ENCODE results near the gene RAD23B.
"Not testable (repeated sequence)": the region's sequence is repeated elsewhere in the genome, so short reads cannot be mapped to it uniquely, and the experiment has no call there.

RAD23B gene

GRCh38 chr9:107282759-107283622 is at the start of gene RAD23B:
TSS of gene RAD23B (plus strand) at chr9:107283279. CDS start at chr9:107283630, 351 bp downstream.
- DNase-seq: peak; percentile 89

GRCh38 chr9:107235765-107236442 is 47.2 kb upstream of the RAD23B start:
- DNase-seq: no peak

- DNase-seq: no peak
Observed at GRCh38 chr9:107237873-107238272, 45.2 kb upstream of the RAD23B start.

- no peak for DNase-seq
Observed at GRCh38 chr9:107239474-107239873, 43.6 kb upstream of the RAD23B start.

DNA sequence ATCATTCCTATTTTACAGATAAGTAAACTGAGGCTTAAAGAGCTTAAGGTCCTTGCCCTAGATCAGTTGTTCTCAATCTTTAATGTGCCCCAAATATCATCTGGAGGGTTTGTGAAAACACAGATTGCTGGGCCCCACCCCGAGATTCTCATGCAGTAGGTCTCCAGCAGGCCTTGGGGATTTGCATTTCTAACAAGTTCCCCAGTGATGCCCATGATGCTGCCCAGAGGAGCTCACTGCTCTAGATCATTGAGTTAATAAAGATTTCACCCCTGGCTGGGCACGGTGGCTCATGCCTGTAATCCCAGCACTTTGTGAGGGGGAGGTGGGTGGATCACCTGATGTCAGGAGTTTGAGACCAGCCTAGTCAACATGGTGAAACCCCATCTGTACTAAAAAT is 42.8 kb upstream of the RAD23B start:
- DNase-seq: no peak

GRCh38 chr9:107242073-107243030 is 40.7 kb upstream of the RAD23B start:
- no peak for DNase-seq

DNA sequence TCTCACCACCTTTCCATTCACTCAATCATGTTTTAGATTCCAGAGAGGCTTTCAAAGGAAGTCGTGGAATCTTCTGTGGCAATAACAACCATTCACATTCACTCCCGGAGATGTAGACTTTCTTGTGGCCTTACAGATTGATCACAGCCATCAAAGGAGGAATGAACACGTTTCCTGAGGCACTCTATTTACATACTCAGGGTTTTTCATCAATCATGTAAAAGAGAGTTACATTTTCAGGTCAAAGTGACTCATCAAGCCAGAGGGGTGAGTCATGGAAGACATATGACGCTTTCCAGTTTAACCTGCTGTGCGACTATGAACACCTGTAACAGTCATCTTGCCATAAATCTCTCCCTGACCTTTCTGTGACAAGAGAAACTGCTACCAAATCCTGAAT is 39.3 kb upstream of the RAD23B start:
- DNase-seq: no peak

GRCh38 chr9:107246259-107247254 is 36.5 kb upstream of the RAD23B start:
- no peak for DNase-seq

- DNase-seq: no peak
Observed at GRCh38 chr9:107248714-107249113, 34.4 kb upstream of the RAD23B start.

DNA sequence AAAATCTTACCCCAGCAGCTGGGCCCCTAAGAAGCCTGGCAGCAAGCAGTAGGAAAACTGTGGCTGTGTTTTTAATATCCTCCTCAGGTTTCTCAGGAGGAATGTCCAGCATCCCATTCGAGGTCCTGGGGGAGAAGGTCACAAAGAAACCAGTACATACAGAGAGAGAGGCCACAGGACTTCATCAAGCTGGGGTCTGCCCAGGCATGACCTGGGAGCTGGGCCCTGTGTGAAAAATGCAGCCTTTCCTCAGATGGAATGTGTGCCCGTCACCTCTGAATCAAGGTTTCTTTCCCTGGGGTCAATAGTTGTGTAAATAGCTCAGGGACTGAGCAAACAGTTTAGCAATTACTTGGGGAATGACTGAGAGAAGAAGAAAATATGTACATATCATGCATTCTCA is 33.9 kb upstream of the RAD23B start:
- DNase-seq: no peak

DNA sequence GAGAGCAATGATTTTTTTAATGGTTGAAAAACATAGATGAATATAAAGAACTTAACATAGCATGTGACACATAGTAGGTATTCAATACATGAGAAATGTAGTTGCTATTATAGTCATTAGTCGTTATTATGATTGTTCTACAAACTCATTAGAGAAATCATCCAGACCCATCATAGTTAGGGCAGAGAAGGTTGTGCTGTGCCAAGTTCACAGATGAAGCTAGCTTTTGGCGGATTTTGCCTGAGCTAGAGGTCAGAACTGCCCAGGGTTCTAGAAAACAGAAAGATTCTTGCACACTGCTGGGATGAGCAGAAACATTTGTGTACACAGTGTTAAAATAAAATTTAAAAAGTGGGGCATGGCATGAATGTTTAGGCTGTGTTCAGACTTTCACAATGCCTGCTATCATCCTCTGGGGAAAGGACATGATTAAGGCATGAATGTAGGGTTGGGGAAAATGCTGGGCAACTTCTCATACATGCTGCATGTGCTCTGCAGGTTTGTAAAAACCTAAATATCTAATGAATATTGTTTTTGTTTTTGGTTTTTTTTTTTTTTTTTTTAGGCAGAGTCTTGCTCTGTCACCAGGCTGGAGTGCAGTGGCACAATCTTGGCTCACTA is 33.3 kb upstream of the RAD23B start:
- DNase-seq: no peak

DNA sequence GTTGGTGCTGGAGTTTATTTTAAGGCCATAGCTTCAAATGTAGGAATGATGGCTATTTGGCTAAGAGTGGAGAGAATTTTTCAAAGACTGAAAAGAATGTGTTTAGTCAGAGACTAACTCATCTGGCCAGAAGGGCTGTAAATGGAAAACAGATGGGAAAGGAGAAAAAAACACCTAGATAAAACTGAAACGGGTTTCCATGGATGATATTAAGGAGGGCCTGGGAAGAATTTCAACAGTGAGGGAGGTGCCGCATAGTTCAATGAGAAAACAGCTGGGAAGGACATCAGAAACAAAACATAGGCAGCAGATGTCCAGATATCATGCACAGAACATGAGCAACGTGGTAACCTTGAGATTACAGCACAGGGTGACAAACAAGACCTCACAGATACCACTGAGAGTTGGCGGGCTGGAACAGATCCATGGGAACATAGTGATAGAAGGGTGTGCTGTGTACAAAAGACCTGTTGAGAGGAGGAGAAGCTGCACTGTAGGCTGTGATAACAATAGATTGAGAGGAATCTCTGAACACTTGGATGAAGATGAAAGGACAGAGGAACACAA is 31.2 kb upstream of the RAD23B start:
- no peak for DNase-seq

DNA sequence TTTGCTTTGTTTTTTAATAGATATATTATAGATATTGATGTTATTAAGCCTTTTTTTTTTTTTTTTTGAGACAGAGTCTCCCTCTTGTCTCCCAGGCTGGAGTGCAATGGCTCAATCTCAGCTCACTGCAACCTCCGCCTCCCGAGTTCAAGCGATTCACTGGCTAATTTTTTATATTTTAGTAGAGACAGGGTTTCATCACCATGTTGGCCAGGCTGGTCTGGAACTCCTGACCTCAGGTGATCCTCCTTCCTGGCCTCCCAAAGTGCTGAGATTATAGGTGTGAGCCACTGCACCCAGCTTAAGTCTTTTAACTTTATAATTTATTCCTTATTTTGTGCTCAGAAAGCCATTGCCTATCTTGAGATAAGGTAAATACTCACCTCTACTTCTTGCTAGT is 24.2 kb upstream of the RAD23B start:
- no peak for DNase-seq

DNA sequence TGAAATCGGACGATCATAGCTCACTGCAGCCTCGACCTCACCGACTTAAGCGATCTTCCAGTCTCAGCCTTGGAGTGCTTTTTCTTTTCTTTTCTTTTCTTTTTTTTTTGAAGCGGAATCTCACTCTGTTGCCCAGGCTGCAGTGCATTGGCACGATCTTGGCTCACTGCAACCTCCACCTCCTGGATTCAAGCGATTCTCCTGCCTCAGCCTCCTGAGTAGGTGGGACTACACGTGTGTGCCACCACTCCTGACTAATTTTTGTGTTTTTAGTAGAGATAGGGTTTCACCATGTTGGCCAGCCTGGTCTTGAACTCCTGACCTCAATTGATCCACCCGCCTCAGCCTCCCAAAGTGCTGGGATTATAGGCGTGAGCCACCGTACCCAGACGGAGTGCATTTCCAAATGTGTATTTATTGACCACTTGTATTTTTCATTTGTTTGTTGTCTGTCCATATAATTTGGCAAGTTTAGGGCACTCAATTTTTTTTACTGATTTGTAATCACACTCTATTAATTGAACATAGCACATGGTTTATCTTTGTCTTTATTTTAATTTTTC is 23.2 kb upstream of the RAD23B start:
- not testable (repeated sequence) for DNase-seq

DNA sequence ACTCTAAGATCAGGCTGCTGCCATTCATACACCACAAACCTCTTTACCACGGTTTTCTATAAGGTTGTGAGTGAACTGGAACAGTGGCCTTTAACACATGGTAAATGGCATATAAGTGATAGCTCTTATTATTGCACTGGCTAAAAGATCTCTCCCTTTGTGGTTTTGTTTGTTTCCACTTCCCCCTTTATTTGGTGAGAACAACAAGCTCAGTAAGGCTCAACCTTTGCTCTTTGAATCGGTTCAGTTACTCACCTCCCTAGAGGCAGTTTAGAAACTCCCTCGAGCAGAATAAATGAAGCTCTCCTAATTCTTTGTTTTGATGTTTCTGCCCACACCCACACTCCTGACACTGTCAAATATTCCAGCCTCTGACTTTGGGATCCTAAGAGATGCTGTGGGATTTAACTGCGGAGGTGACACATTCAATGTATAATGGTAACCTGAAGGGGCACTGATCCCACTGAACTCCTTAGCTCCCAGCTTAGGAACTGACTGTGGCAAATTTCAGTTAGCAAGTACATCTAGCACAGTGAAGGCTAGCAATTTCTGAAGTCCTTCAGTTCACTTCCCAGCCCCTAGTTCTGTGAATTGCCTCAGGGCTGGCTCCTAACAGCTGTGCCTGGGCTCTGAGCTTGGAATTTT is 22.5 kb upstream of the RAD23B start:
- no peak for DNase-seq

DNA sequence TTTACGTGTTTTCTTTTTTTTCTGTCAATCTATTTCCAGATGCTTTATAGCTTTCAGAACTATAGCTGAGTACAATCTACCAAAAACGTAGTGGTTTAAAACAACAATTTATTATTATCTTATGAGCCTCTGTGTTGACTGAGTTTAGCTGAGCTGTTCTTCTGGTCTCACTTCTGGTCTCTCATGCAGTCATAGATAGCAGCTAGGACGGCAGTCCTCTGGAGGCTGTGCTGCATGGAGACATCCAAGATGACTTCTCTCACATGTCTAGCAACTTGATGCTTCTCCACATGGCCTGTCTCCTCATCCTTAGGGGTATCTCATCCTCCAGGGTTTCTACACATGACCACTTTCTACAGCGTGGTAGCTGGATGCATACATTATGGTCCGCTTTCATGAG is 22.0 kb upstream of the RAD23B start:
- no peak for DNase-seq

DNA sequence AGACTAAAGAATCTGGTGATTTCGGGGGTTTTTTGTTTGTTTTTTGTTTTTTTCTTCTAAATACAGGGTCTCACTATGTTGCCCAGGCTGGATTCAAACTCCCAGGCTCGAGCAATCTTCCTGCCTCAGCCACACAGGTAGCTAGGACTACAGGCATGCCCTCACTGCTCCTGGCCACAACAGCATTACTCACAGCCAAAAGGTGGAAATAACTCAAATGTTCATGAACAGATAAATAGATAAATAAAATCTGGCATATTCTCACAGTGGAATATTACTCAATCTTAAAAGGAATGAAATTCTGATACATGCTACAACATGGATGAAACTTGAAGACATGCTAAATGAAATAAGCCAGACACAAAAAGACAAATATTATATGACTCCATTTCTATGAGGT is 19.8 kb upstream of the RAD23B start:
- no peak for DNase-seq

GRCh38 chr9:107266624-107267368 is 16.3 kb upstream of the RAD23B start:
- DNase-seq: no peak

DNA sequence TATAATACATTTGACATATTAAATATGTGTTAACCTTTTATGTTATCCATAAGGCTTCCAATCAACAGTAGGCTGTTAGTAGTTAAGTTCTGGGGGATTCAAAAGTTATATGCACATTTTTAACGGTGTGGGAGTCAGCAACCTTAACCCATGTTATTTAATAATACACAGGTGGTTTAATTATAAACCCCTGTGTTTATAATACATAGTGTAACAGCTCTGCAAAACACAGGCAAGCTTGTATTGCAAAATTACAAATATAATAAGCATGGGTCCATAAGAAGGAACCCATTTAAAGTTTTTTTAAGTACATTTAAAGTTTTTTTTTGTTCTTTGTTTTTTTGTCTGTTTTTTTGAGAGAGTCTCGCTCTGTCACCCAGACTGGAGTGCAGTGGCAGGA is 14.5 kb upstream of the RAD23B start:
- DNase-seq: no peak
